Fibroblast of peridontal ligament (primary cell): Measurements from ENCODE around the gene CLIP2.
"Not testable (repeated sequence)": the region's sequence is repeated elsewhere in the genome, so short reads cannot be mapped to it uniquely, and the experiment has no call there.

Source experiments
- DNase-seq: peaks from one replicate; pipeline ENCODE4 v3.0.0-alpha.2; 2010; ENCODE audit errors: extremely low read depth

Gene CLIP2

GRCh38 chr7:74289018-74289658, at the start of gene CLIP2:
TSS of gene CLIP2 (plus strand) at chr7:74289407. CDS start at chr7:74317547, 28,140 bp downstream.
- DNase-seq = peak; percentile 67

GRCh38 chr7:74240482-74240881, 48.7 kb upstream of the CLIP2 start:
- DNase-seq = no peak

DNA sequence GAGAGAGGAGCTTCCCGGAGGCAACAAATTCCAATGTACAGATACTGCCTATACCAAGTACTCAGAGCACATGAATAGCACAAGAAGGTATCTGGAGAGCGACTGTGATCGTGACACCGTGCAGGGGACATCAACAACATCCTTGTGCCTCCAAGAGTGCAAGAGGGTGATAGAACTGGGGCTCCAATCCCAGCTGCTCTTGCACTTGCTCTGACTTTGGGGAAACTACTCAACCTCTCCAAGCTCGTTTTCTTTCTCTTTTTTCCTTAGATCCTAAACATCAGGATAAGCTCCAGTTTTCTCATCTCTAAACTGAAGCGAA, 47.1 kb upstream of the CLIP2 start:
- DNase-seq = no peak

- no peak for DNase-seq
Observed at GRCh38 chr7:74246497-74246896, 42.7 kb upstream of the CLIP2 start.

GRCh38 chr7:74248156-74248555, 41.1 kb upstream of the CLIP2 start:
- DNase-seq = no peak

- not testable (repeated sequence) for DNase-seq
Observed at GRCh38 chr7:74249058-74249457, 40.1 kb upstream of the CLIP2 start.

GRCh38 chr7:74252893-74253292, 36.3 kb upstream of the CLIP2 start:
- no peak for DNase-seq

GRCh38 chr7:74253331-74253730, 35.9 kb upstream of the CLIP2 start:
- DNase-seq = no peak

DNA sequence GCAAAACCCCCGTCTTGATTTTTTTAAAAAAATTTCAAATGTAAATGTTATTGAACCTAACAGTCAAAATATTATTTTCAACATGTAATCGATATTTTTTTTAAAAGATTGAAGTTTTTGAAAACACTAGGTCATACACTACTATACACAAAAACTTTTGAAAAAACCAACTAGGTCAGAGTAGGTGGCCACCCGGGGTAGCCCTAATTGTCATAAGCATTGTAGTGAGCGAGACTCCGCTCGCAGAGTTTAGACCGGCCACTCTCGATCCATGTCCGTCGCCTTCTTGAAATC, 35.4 kb upstream of the CLIP2 start:
- DNase-seq = no peak

DNA sequence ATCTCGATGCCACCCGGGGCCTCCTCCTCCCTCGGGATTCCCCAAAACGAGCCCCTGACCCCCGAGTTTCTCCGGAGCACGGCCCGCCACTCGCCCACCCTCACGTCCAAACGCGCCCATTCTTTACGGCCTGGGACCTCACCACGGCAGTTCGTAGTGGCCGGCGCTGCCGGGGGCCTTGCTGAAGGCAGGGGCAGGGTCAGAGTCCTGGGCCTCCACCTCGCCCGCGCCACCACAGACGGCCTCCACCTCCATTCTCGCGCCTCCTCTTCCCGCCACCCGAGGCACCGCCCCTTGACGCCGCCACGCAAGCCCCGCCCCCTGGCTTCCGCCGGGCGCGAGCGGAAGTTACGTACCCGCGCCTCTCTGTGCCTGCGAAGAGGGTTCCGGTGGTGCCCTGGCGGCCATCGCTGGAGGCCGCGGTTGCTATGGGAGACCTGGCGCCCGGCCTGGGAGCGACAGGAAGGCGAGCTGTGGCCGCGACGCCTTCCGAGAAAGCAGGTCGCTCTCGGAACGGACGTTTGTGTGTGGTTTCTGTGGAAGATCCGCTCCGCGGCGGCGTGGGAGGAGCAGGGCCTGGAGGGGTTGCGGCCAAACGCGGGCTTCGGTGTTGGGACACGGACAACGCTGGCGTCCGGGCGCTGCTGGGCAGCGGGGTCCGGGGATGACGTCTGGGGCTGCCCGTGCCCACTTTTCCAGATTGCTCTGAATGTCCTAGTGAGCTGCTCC, 34.9 kb upstream of the CLIP2 start, which contains the start of gene RFC2:
Gene RFC2 (minus strand): TSS at position 271 of the 729 bp plus-strand sequence. CDS start 16 bp downstream, at position 255.
- peak; percentile 92 for DNase-seq

DNA sequence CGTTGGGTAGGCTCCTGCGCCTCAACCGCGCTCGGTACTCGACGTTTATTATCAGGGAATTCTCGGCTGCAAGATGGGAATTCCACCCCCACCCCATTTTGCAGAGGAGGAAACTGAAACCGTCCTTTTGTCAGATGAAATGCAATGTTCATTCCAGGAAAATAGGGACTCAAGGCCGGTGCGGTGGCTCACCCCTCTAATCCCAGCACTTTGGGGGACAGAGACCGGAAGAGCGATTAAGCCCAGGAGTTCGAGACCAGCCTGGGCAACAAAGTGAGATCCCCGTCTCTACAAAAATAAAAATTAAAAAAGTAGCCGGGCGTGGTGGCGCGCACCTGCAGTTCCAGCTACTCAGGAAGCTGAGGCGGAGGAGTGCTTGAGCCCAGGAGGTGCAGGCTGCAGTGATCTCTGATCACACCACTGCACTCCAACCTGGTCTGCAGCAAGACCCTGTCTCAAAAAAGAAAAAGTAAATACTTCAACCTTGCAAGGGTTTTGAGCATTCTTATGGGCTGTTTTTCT, 34.3 kb upstream of the CLIP2 start:
- no peak for DNase-seq

GRCh38 chr7:74255461-74255860, 33.7 kb upstream of the CLIP2 start:
- not testable (repeated sequence) for DNase-seq

DNA sequence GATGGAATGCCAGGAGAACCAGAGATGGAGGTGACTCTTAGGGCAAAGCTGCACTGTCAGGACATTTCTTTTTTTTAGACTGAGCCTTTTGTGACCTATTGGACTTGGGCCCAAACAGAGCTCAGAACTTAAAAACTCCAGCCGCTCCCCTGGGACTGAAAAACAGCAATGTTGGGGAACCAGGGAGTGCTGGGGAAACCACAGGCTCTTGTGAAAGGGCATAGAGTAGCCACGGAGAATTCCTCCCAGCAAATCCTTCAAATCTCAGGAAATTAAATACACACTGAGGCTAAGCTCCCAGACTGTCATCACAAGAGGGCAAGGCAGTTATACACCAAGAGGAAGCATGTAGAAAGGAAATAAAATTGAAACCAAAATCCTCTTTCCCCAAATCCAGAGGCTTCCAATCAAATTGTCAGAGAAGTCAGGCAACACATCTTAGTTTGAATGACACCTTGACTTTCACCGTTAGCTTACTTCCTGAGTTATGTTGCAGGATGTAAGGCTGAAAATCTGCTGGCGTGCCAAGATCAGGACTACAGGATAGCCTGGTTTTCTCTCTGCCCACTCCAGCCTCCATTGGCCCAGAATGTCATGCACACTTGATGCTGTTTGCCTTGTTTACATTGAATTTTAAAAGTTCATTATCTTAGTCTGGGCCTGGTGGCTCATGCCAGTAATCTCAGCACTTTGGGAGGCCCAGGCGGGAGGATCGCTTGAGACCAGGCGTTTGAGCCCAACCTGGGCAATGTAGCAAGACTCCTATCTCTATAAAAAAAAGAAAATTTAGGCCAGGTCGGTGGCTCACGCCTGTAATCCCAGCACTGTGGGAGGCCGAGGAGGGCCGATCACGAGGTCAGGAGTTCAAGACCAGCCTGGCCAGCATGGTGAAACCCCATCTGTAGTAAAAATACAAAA, 32.5 kb upstream of the CLIP2 start:
- peak; percentile 99 for DNase-seq

- no peak for DNase-seq
Observed at GRCh38 chr7:74258639-74259038, 30.6 kb upstream of the CLIP2 start.

DNA sequence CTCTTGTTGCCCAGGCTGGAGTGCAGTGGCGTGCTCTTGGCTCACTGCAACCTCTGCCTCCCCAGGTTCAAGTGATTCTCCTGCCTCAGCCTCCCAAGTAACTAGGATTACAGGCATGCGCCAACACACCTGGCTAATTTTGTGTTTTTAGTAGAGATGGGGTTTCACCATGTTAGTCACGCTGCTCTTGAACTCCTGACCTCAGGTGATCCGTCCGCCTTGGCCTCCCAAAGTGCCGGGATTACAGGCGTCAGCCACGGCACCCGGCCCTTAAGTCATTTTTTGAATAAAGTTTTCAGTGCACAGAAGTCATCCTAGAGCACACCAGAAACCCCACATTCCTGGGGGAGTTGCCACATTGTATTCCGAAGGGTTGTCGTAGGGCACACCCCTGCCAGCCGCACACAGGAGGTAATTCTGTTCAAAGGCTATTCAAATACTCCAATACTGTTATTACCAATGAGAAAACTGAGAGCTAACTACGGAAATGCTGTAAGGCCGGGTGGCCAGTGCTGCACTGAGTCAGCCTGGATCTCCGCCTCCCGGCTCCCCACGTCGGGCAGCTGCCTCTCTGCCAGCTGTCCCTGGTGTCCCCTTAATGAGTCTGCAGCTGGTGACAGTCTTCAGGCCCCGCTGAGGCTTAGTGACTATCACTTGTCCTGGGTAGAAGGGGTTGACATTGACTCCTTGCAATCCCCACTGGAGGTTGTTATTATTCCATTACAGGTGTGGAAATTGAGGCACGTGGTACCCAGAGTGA, 26.4 kb upstream of the CLIP2 start:
- no peak for DNase-seq

DNA sequence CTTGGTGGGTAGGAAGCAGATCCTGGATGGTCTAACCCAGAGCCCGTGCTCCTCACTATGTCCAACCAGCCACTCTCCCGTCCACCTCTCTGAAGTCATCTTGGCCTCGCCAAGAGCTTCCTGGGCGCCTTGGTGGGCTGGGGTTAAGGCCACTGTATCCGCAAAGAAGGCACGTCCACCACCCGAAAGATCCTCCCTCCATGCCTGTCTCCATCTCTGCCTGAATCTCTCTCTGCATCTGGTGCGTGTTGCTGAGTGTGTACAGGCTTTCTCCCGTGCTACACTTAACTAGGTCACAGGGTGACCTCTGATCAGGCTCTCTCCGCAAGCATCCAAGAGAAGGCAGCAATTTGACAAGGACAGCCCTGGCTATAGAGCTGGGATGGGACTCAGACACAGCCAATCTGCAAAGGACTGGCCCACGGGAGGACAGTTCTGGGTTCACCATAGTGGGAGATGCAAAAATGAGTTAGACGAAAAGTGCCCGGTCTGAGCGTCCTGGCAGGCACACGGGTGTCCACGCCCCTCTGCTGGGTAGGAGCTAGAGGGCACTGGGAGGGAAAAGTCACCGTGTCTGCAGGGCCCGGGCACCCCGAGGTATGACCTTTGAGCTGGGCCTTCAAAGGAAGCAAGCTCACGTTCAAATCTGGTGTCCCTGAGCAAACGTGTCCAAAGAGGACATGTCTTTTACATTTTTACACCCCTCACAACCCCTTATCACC, 25.6 kb upstream of the CLIP2 start:
- no peak for DNase-seq

DNA sequence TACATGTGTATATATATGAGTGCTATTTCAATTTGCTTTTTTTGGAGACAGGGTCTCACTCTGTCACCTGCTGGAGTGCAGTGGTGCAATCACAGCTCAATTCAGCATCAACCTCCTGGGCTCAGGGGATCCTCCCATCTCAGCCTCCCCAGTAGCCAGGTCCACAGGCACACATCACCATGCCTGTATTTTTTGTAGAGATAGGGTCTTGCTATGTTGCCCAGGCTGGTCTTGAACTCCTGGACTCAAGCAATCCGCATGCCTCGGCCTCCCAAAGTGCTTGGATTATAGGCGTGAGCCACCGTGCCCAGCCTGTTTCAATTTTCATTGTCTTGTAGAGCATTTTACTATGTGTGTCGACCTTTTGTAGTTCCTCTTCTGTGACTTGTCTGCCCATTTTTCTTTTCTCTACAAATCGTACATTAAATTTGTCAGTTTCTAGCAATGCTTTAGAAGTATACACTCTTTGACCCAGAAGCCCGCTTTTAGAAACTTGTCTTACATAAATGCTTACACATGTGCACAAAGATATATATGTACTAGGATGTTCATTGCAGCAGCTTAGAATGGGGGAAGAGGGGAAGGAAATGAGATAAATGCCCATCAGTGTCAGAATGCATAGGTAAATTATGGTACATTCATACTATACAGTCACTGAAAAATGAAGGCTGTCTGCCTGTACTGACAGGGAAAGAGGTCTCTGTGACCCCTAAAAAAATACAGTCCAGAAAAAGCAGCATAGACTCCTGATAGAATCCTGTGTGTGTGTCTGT, 22.8 kb upstream of the CLIP2 start:
- no peak for DNase-seq

DNA sequence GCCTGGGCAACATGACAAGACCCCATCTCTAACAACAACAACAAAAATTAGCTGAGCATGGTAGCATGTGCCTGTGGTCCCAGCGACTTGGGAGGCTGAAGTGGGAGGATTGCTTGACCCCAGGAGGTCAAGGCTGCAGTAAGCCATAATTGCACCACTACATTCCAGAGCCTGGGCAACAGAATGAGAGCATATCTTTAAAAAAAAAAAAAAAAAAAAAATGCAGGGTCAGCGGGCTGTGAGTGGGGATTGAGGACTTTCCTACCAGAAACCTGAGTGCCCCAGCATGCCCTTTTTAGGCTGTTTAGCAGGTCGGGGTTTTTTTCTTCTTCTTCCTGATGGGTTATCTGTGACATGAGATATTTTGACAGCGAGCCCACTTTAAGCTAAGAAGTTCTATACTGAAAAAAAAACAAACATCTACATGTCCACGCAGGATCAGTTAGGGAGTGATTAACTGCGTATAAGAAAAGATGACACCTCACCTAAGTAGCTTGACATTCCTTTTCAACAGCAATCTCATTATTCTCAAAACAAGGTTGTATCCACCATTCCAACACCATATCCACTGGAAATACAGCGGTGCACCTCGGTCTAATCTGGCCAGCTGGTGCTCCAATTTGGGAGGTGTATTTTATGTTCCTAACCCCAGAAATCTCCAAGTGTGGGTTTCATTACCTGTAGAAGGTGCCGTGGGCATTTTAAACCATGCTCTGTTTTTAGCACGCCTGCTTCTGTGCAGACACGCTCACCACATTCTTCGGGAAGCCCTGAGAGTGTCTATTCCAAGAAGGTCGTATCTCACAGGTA, 21.2 kb upstream of the CLIP2 start:
- no peak for DNase-seq

GRCh38 chr7:74269757-74270277, 19.4 kb upstream of the CLIP2 start:
- peak; percentile 69 for DNase-seq
